H1 (cell line): ENCODE results near the gene DIAPH1. TPM values are rescaled to one million over a fixed set of nuclear protein-coding genes. Genes with fewer than 3 reads are reported as not detected.

ENCODE experiments used
- CHD7 ChIP-seq: fragments of 300-600 bp; sonication (generic); IDR thresholded peaks from 2 replicates; pipeline ENCODE4 v1.7.1; 2012; ENCODE audit warnings: low read length, moderate library complexity, mild to moderate bottlenecking, inconsistent platforms; ENCODE audit not compliant: insufficient replicate concordance
- HDAC6 ChIP-seq: IDR thresholded peaks from one replicate; pipeline ENCODE4 v1.7.1; 2012; ENCODE audit warnings: low read depth, mild to moderate bottlenecking, inconsistent platforms, low read length, moderate library complexity
- JUND ChIP-seq: IDR thresholded peaks from 2 replicates; pipeline ENCODE4 v1.6.1; 2011; ENCODE audit warnings: mild to moderate bottlenecking, improper control_type of control experiment, low read length
- KDM5A ChIP-seq: fragments of 200-600 bp; IDR thresholded peaks from 2 replicates; pipeline ENCODE4 v1.7.1; 2012; ENCODE audit warnings: mild to moderate bottlenecking, low read length, inconsistent platforms, mixed read lengths
- NANOG ChIP-seq: IDR thresholded peaks from 2 replicates; pipeline ENCODE4 v1.6.1; 2011; ENCODE audit warnings: low read length, low read depth, mild to moderate bottlenecking, inconsistent platforms; ENCODE audit not compliant: insufficient read depth, poor library complexity, severe bottlenecking
- NRF1 ChIP-seq: IDR thresholded peaks from 2 replicates; pipeline ENCODE4 v1.6.1; 2011; ENCODE audit warnings: mild to moderate bottlenecking, low read depth, low read length, improper control_type of control experiment
- RAD21 ChIP-seq, 2 experiments: IDR thresholded peaks in 1 of 2; conservative IDR thresholded peaks in 1 of 2; 2 replicates each; pipeline ENCODE4 v1.6.1; 2011; ENCODE audit warnings: low read depth in 2 of 2, low read length in 2 of 2, improper control_type of control experiment in 1 of 2, inconsistent platforms in 1 of 2, mild to moderate bottlenecking in 1 of 2, moderate library complexity in 1 of 2
- SIN3A ChIP-seq, 2 experiments: IDR thresholded peaks in 1 of 2; conservative IDR thresholded peaks in 1 of 2; 2 replicates each; pipeline ENCODE4 v1.6.1; 2011 to 2012; ENCODE audit warnings: low read length in 2 of 2, improper control_type of control experiment in 1 of 2, low read depth in 1 of 2, mild to moderate bottlenecking in 1 of 2
- TBP ChIP-seq: IDR thresholded peaks from 2 replicates; pipeline ENCODE4 v1.6.1; 2011; ENCODE audit warnings: low read depth, low read length, improper control_type of control experiment
- YY1 ChIP-seq: IDR thresholded peaks from 2 replicates; pipeline ENCODE4 v1.6.1; 2011; ENCODE audit warnings: low read depth, mild to moderate bottlenecking, low read length
- polyA plus RNA-seq, 7 experiments: library from polyadenylated mRNA; depleted of rRNA in 3 of 7; stranded (reverse) in 5 of 7; unstranded in 2 of 7; fragments of >200 nt in 5 of 7; fragments of 200-250 nt in 2 of 7; gene quantifications; 1 replicate in 5 of 7; 2 replicates in 1 of 7; 4 replicates in 1 of 7; pipeline versions ENCODE4 v1.2.1 to v1.2.3, GENCODE V29; 2011 to 2013; ENCODE audit warnings: missing spikeins in 2 of 7, mixed read lengths in 2 of 7
- total RNA-seq: library from RNA; stranded (reverse); fragmentation: NEBNext Ultra II Directional; extraction: Animal tissue kit (Norgen Biotek cat#: 25700); gene quantifications from 2 replicates; pipeline ENCODE4 v1.2.1, GENCODE V29; 2021

The DIAPH1 gene
- total and polyA plus RNA-seq, 2 of the 8 experiments (the other 6 are each of a cell fraction or from before 2014, with no cell fraction given), result 61.2 to 114 TPM

GRCh38 chr5:141518618-141519015, 100.2 kb downstream of the DIAPH1 start (continued):
- no peak for TF ChIP-seq CHD7
- TF ChIP-seq SIN3A (conservative IDR thresholded peaks at IDR 0.05 in 1 of 2, IDR thresholded peaks at IDR 0.05 in 1 of 2; ENCODE audit: low read depth in 1 of 2, low read length in 2 of 2), result no peak
- no peak for TF ChIP-seq JUND
- TF ChIP-seq TBP, result no peak
- no peak for TF ChIP-seq NANOG
- TF ChIP-seq HDAC6, result no peak
- TF ChIP-seq YY1, result no peak
- TF ChIP-seq KDM5A, result no peak
- TF ChIP-seq NRF1, result no peak
- no peak for TF ChIP-seq RAD21 (IDR thresholded peaks at IDR 0.05 in 1 of 2, conservative IDR thresholded peaks at IDR 0.05 in 1 of 2; ENCODE audit: low read depth in 2 of 2, low read length in 2 of 2)
